ACHN (cell line): ENCODE measurements around the gene CLK1.

Source experiments
- DNase-seq: peaks from one replicate; pipeline ENCODE4 v3.0.0-alpha.2; 2015
- in situ Hi-C: cut with HindIII; loops from 2 replicates; pipeline ENCODE4 v1.10.0; 2017; ENCODE audit warnings: low sequenced_read_pairs, low pct_ligation_motif_present, low pct_unique_long_range_greater_than_20kb

CLK1 gene

GRCh38 chr2:200860092-200860795 lies 4.2 kb downstream of the CLK1 start:
- DNase-seq = no peak
- in situ Hi-C loops = no loop called here

GRCh38 chr2:200856806-200857205 lies 7.7 kb downstream of the CLK1 start:
- DNase-seq = no peak
- in situ Hi-C loops = no loop called here

- in situ Hi-C loops = no loop called here
Measured at GRCh38 chr2:200852605-200853004, 11.9 kb downstream of the CLK1 start.

GRCh38 chr2:200851398-200852248 lies 12.8 kb downstream of the CLK1 start:
- in situ Hi-C loops = no loop called here
- DNase-seq = no peak

More at GRCh38 chr2:200852605-200853004, 11.9 kb downstream of the CLK1 start:
- no peak for DNase-seq

GRCh38 chr2:200850512-200851256 lies 13.8 kb downstream of the CLK1 start:
- in situ Hi-C loops = no loop called here
- no peak for DNase-seq

- no peak for DNase-seq
- in situ Hi-C loops = no loop called here
Measured at GRCh38 chr2:200847939-200848338, 16.5 kb downstream of the CLK1 start.

- no peak for DNase-seq
- in situ Hi-C loops = no loop called here
Measured at GRCh38 chr2:200847269-200847668, 17.2 kb downstream of the CLK1 start.

GRCh38 chr2:200845669-200846325 lies 18.7 kb downstream of the CLK1 start:
- in situ Hi-C loops = no loop called here
- no peak for DNase-seq

GRCh38 chr2:200845194-200845593 lies 19.3 kb downstream of the CLK1 start:
- no peak for DNase-seq
- in situ Hi-C loops = no loop called here

GRCh38 chr2:200843993-200844948 lies 20.2 kb downstream of the CLK1 start:
- in situ Hi-C loops = no loop called here
- no peak for DNase-seq

GRCh38 chr2:200839513-200839912 lies 24.9 kb downstream of the CLK1 start:
- in situ Hi-C loops = no loop called here
- DNase-seq = no peak

GRCh38 chr2:200834701-200835100 lies 29.8 kb downstream of the CLK1 start:
- in situ Hi-C loops = no loop called here
- DNase-seq = no peak

- no peak for DNase-seq
- in situ Hi-C loops = no loop called here
Measured at GRCh38 chr2:200829258-200829655, 35.2 kb downstream of the CLK1 start.

GRCh38 chr2:200828572-200829257 lies 35.7 kb downstream of the CLK1 start:
- DNase-seq = no peak
- in situ Hi-C loops = no loop called here

GRCh38 chr2:200828104-200828503 lies 36.4 kb downstream of the CLK1 start:
- DNase-seq = no peak
- in situ Hi-C loops = no loop called here

GRCh38 chr2:200821686-200822245 lies 42.7 kb downstream of the CLK1 start:
- in situ Hi-C loops = no loop called here
- no peak for DNase-seq
